HCT116 (cell line): ENCODE results near the gene MAP2K5.

ENCODE experiments used
- CEBPB ChIP-seq: IDR thresholded peaks from 2 replicates; pipeline ENCODE4 v1.6.1; 2012; ENCODE audit warnings: low read depth
- CTCF ChIP-seq, 3 experiments: fragments of 200-600 bp in 1 of 3; sonication (generic) in 1 of 3; IDR thresholded peaks in 2 of 3; conservative IDR thresholded peaks in 1 of 3; 2 replicates each; pipeline ENCODE4 v1.5.1; 2012 to 2017; ENCODE audit warnings: low read depth in 2 of 3, low read length in 2 of 3, antibody characterized with exemption in 1 of 3, borderline replicate concordance in 1 of 3, control low read depth in 1 of 3, mild to moderate bottlenecking in 1 of 3, mixed read lengths in 1 of 3, mixed run types in 1 of 3, moderate library complexity in 1 of 3; ENCODE audit not compliant: insufficient read depth in 1 of 3
- EGR1 ChIP-seq: IDR thresholded peaks from 2 replicates; pipeline ENCODE4 v1.6.1; 2012; ENCODE audit warnings: low read depth
- EZH2 ChIP-seq: fragments of 200-600 bp; sonication (generic); IDR thresholded peaks from 2 replicates; pipeline ENCODE4 v1.6.1; 2017; ENCODE audit warnings: antibody characterized with exemption, mixed run types
- FOSL1 ChIP-seq: IDR thresholded peaks from 2 replicates; pipeline ENCODE4 v1.6.1; 2012; ENCODE audit warnings: low read depth
- JUND ChIP-seq: IDR thresholded peaks from 2 replicates; pipeline ENCODE4 v1.6.1; 2012
- MAX ChIP-seq: IDR thresholded peaks from 2 replicates; pipeline ENCODE4 v1.6.1; 2012
- POLR2A ChIP-seq: IDR thresholded peaks from 2 replicates; pipeline ENCODE4 v1.7.0; 2011; ENCODE audit warnings: borderline replicate concordance; ENCODE audit not compliant: insufficient read depth, insufficient read length; ENCODE audit errors: extremely low read depth
- REST ChIP-seq: IDR thresholded peaks from 2 replicates; pipeline ENCODE4 v1.6.1; 2012; ENCODE audit warnings: low read depth
- SIN3A ChIP-seq: IDR thresholded peaks from 2 replicates; pipeline ENCODE4 v1.6.1; 2012; ENCODE audit warnings: low read depth
- SRF ChIP-seq: IDR thresholded peaks from 2 replicates; pipeline ENCODE4 v1.6.1; 2012; ENCODE audit warnings: low read depth
- TCF7L2 ChIP-seq: IDR thresholded peaks from 2 replicates; pipeline ENCODE4 v1.7.0; 2011; ENCODE audit warnings: borderline replicate concordance, inconsistent platforms; ENCODE audit not compliant: insufficient read depth, insufficient read length; ENCODE audit errors: extremely low read depth
- YY1 ChIP-seq: IDR thresholded peaks from 2 replicates; pipeline ENCODE4 v1.6.1; 2011; ENCODE audit warnings: low read length, low read depth, moderate library complexity, mild to moderate bottlenecking; ENCODE audit not compliant: insufficient replicate concordance; ENCODE audit errors: extremely low read depth
- ZFX ChIP-seq: fragments of 450-650 bp; IDR thresholded peaks from 2 replicates; pipeline ENCODE4 v1.6.1; 2017

- TF ChIP-seq EZH2 (no peak), POLR2A (no peak), TCF7L2 (no peak), SIN3A (no peak), SRF (no peak), YY1 (no peak), CTCF (IDR thresholded peaks at IDR 0.05 in 2 of 3, conservative IDR thresholded peaks at IDR 0.05 in 1 of 3; ENCODE audit: borderline replicate concordance in 1 of 3, insufficient read depth in 1 of 3, low read depth in 2 of 3, low read length in 2 of 3) (no peak), FOSL1 (no peak), REST (no peak), ZFX (no peak), CEBPB (no peak), MAX (no peak), JUND (no peak), EGR1 (no peak)
Measured at GRCh38 chr15:67564021-67564967, 21.8 kb downstream of the MAP2K5 start.
